ENCODE results near the gene NAA35.
"Not testable (repeated sequence)": the region's sequence is repeated elsewhere in the genome, so short reads cannot be mapped to it uniquely, and the experiment has no call there.

The NAA35 gene

DNA sequence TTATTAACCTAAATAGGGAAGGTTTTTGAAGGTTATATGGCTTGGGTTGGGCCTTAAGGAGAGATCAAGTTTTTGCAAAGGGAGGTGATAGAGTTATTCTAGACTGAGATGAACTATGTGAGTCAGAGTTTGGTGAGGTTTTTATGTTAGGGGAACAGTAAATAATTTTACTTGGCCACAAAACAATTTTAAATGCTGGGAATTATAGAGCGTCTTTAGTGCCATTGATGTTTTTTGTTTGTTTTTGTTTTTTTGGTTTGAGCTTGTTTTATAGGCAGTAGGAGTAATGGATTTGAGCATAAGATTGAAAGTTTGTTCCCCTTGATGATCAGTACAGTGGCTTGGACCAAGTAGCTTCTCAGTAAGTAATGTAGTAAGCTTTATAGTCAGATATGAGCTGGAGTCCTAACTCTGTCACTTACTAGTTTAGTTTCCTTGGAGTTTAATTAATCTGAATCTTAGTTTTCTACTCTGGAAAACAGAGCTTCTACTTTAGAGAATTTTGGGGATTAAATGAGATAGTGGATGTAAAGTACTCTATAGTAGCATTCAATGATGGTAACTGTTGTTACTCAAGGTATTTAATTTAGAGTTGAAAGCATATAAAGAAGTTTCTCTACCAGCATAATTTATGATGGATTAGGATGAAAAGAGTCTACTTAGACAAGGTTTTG lies 2.9 kb downstream of the NAA35 start:
- no peak for DNase-seq (ENCODE audit: low read depth in 1 of 2, low spot score in 1 of 2)

DNA sequence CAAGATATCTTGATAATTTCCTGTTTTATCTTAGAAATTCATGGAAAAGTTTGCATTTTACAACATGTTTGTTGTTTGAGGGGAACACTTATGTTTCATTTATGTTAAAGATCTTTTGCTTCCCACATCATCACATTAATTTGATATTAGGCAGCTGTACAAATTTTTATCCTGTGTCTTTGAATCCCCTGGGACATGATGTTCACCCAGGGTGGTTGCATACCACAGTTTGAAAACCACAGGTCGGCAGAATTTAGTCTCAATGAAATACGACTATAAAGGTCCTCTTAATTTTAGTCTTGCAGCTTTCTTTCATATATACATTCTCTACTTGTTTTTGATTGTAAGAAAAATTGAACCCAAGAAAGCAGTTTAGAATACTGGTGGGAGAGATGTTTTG lies 3.7 kb downstream of the NAA35 start:
- no peak for DNase-seq (ENCODE audit: low read depth in 1 of 2, low spot score in 1 of 2)

DNA sequence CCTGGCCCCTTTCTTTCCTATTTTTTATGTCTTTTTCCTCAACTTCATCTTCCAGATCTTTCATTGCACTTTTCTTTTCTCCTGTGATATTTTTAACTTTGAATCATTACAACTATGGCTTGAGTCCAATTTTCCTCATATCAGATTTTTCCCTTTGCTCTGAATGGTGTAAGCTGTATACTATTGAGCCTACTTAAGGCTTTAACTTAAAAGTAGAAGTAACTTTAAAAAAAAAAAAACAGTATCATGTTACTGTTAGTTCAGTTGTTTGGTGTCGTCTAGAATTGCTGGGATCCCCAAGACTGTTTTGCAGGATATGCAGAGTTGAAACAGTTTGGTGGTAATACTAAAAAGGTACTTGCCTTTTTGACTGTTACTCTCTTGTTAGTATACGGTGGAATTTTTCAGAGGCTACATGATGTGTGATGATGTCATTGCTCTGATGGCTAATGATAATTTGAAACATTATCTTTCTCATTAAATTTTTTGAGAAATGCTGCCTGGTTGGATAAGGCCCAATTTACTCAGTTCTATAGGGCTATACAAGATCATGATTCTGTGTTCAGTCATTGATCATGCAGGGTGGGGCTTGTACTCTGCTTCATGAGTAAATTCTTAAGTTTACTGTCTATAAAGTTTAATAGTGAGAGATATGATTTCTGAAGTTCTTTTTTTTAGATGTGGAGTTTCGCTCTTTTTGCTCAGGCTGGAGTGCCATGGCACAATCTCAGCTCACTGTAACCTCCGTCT lies 8.8 kb downstream of the NAA35 start:
- DNase-seq (ENCODE audit: low read depth in 1 of 2, low spot score in 1 of 2), result no peak

DNA sequence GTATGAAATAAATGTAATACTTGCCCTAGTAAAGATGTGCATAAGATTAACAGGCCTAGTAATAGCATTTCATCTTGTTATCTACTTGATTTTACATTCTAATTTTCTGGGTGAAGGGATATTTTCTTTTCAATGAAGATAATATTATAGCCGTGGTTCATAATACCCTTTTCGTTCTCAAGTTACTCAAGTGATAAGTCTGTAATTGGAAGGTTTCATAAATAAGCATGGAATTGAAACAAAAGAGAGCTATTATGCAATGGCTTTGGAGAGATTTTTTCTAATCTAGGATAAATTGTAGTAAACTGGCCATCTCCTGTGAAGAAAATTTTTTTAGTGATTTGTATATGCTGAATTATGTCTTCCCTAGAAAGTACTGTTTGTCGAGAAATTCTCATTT lies 19.0 kb downstream of the NAA35 start:
- no peak for DNase-seq (ENCODE audit: low read depth in 1 of 2, low spot score in 1 of 2)

DNA sequence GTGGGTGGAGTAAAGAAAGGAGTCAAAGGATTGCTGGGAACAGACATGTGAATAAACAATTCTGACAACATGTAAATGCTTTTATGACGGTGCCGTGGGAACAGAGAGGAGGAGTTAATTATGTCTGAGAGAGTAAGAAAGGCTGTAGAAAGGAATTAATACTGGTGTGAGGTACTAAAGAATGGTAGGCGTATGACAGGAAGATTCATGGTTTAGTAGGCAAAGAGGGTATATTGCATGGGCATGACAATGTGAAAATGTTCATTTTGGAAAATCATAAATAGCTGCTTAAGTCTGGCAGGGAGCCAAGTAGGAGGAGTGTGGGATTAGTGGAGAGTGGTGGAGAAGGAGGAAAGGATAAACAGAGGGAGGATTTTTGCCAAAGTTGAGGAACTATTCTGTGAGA lies 19.7 kb downstream of the NAA35 start:
- no peak for DNase-seq (ENCODE audit: low read depth in 1 of 2, low spot score in 1 of 2)

DNA sequence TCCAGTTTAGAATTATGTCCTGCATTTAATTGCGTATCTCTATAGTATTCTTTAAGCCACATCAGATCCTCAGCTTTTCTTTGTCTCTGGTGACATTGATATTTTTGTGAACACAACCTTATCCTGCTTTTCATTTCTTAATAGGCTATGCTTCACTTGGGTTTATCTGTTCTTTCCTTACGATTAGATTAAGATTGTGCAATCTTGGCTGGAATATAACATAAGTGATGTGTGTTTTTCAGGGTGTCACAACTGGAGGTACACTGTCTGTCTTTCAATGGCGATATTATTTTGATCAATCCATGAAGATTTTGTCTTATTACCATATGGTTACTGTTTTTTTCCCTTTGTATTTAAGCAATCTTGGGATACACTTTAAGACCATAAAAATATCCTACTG lies 23.6 kb downstream of the NAA35 start:
- DNase-seq (ENCODE audit: low read depth in 1 of 2, low spot score in 1 of 2), result no peak

DNA sequence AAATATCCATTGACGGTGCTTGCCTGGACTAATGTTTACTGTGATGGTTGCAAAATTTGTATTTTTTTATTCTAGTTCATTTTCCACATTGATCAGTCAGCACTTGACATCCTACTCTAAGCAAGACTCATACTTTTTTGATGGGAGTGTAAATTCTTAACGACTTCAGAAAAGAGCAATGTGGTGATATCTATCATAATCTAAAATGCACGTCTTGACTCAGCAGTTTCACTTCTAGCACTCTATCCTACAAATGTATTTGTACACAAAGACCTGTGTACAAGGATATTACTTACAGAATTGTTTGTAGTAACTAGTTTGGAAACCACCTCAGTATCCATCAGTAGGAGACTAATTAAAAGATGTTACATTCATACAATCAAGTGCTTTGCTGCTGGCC lies 24.0 kb downstream of the NAA35 start:
- DNase-seq (ENCODE audit: low read depth in 1 of 2, low spot score in 1 of 2), result no peak

DNA sequence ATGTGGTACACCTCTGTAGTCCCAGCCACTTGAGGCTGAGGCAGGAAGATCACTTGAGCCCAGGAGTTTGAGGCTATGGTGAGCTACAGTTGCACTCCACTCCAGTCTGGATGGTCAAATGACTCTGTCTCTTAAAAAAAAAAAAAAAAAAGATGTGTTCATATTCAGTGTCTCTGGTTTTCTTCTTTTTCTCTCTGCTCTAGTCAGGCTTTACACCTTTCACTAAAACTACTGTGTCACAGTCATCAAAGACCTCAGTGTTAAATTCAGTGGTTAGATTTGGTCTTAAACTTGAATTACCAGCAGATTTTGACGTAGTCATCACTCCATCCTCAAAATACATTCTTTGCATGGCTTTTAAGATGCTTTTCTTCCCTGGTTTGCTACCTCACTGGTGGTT lies 28.8 kb downstream of the NAA35 start:
- no peak for DNase-seq (ENCODE audit: low read depth in 1 of 2, low spot score in 1 of 2)

DNA sequence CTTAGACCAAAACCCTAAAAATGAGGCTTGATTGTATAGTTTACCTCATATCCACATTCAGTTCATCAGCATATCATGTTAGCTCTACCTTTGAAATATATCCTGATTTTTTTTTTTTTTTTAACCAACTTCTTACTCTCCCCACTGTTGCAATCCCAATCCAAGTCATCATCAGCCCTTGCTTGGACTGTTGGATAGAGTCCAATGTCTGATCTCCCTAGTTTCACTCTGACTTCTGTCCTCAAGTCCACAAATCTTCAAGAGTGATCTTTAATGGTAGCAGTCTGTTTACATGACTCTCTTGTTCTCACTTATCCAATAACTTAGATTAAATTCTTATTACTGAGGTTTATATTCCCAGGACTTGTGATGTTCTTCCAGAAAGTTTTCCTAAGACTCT lies 30.8 kb downstream of the NAA35 start:
- no peak for DNase-seq (ENCODE audit: low read depth in 1 of 2, low spot score in 1 of 2)

DNA sequence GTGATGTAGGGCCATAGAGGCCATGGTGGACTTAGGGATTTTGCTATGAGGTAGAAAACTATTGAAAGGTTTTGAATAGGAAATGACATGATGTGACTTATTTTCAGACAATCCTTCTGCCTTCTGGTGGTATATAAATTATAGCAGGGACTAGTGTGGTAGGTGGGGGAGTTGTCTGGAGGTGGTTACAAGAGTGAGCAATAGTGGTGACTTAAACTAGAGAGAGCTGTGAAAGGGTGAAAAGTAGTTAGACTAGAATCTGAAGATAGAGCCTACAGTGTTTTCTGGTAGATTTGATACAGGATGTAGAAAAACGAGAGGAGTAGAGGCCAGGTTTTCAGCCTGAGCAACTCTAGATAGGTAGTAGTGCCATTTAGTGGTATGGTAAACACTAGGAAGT lies 32.3 kb downstream of the NAA35 start:
- no peak for DNase-seq (ENCODE audit: low read depth in 1 of 2, low spot score in 1 of 2)

DNA sequence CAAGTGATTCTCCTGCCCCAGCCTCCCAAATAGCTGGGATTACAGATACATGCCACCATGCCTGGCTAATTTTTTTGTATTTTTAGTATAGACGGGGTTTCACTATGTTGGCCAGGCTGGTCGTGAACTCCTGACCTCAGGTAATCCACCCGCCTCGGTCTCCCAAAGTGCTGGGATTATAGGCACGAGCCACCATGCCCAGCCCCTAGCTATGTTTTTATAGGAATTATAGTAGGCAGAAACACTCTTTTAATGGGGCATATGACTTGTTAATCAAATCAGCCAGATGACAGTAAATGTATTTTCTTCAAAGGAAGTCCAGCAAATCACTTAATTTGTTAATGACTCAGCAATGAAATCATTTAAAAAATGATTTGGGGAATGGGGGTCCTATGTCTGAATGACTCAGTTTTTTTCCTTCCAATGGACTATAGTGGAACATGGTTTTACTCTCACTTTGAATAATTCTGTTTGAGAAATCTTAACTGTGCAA lies 33.2 kb downstream of the NAA35 start:
- not testable (repeated sequence) for DNase-seq (ENCODE audit: low read depth in 1 of 2, low spot score in 1 of 2)

DNA sequence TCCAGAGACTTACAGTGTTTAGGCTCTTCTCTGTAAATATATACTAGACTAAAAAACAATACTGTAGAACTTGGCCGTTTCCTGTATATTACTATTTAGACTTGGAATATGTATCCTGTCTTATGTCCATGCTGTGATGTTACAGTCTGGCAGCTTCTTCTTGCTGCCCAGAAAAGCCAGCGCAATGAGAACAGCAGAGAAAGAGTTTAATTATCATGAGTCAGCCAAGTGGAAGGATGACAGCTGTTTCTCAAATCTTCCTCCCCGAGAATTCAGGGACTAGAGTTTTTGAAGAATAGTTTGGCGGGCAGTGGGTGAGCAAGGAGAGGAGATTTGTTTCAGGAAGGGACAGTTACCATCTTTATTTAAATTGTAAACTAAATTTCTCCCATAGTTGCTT lies 37.5 kb downstream of the NAA35 start:
- DNase-seq (ENCODE audit: low read depth in 1 of 2, low spot score in 1 of 2), result no peak

DNA sequence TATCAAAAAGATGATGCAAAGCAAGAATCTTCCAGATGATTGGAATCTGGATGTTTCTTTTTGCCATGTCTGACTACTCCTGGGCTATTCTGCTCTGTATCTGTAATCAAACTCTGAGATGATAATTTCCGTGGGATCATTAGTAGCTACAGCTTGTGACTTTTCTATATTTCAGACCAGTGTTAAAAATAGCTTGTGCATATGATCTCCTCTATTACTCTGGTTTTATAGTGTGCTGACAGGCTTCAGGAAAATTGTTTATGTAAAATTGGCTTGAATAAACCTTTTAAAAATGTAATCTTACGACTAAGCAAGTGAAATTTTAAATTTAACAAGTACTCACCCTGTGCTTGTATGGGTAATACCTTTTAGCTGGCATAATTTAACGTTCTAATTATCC lies 40.4 kb downstream of the NAA35 start:
- DNase-seq (ENCODE audit: low read depth in 1 of 2, low spot score in 1 of 2), result no peak

DNA sequence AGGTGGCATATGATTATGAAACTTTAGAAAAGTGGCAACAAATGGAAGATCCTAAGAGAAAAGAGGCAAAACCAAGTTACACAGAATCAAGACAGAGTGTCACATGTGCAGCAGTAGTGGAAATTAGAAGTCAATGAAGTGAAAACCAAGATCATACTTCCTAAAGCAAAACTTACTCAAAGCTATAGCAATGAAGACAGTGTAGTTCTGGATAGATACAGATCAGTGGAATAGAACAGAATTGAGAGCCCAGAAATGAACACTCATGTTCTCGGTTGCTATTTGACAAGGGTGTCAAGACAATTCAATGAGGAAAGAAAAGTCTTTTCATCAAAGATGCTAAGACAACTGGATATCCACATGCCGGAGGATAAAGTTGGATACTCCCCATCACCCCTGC lies 43.5 kb downstream of the NAA35 start:
- DNase-seq (ENCODE audit: low read depth in 1 of 2, low spot score in 1 of 2), result no peak

DNA sequence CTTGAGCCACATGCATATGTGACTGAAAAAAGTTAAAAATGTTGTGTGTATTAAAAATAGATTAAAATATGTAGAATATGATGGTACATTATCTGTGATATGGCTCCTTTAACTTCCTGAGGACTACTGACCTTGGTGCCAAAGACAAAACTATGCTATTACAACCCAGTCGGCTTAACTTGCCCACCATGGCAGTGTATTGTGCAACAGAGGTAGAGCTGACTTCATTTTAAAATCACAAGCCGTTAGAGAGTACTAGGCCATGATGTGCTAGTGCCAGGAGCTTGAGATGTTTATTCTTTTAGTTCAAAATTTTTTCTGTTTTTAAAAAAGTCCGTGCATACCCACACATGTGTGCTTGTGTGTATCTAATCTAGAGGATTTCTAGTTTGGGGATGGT lies 46.3 kb downstream of the NAA35 start:
- no peak for DNase-seq (ENCODE audit: low read depth in 1 of 2, low spot score in 1 of 2)

DNA sequence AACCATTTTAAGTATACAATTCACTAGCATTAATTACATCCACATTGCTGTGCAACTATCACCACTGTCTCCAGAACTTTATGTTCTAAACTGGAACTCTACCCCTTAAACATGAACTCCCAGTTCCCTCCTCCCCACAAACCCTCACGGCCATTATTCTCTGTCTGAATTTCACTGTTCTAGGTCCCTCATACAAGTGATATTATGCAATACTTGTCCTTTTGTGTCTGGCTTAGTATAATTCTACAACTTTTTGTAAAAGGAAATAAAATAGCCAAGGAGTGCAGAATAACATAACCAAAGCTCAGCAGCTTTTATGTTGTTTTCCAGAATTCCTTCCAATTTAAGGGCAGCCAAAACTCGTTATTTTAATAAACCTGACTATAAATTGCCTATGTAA lies 53.2 kb downstream of the NAA35 start:
- DNase-seq (ENCODE audit: low read depth in 1 of 2, low spot score in 1 of 2), result no peak

DNA sequence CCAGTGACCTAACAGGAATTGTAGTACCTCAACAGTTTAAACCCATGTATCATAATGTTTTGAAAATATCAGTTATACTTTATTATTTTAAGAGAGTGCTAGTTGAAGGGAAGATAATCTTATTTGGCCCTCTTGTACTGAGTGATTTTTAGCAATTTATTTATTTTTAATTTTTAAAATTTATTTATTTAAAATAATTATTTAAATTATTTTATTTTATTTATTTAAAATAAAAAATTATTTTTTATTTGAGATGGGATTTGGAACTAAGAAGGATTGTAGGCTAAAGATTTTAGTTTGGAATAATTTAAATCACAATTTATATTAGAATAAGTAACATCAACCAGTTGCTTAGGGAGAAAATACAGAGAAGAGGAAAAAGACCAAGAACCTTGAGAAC lies 54.2 kb downstream of the NAA35 start:
- no peak for DNase-seq (ENCODE audit: low read depth in 1 of 2, low spot score in 1 of 2)

DNA sequence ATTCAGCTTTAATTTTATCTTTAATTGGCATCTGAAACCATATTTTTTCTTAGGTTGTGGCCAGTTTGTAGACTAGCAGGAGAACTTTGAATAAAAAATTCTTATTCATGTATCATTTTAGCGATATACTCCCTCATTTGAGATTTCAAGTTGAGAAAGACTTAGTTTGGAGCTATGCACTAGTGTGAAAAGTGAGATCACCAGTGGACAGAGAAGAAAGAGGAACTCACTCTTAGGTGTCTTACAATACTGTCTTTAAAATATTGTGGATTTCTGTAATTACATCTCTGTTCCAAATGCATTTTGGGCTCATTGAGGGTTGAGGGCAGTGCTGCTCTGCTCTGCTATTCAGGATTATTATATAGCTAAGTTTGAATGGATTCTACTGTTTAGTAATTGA lies 54.7 kb downstream of the NAA35 start:
- DNase-seq (ENCODE audit: low read depth in 1 of 2, low spot score in 1 of 2), result no peak

DNA sequence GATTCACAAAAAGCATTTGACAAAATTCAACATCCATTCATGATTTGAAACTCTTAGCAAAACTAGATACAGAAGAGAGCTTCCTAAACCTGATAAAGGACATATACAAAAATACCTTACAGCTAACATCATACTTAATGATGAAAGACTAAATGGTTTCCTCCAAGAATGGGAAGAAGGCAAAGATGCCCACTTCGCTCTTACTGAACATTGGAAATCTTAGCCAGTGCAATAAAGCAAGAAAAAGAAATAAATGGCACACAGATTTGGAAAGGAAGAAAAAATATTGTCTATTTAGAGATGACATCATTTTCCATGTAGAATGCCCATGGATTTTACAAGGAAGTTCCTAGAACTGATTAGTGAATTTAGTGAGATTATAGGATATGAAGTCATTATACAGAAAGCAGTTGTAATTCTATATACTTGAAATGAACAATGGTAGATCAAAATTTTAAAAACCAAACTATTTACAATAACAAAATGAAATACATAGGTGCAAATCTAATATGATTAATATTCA lies 64.4 kb downstream of the NAA35 start:
- DNase-seq (ENCODE audit: low read depth in 1 of 2, low spot score in 1 of 2), result no peak

DNA sequence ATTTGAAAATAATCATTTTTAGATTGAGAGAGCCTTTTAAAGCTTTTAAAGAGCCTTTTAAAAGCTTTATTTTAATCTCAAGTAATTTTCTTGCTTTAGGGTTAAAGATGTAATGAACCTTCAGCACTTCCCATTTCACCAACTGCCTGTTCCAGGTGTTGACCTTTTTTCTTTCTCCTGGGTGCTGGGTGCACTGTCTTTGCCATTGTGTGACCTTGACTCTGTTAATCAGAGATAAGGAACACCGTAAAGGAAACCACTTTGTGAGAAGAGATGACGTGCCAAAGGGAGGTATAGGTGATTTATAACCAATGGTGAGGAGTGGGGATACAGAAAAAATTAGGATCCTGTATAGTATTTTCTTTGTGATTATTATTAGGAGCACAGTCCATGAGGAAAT lies 68.2 kb downstream of the NAA35 start:
- no peak for DNase-seq (ENCODE audit: low read depth in 1 of 2, low spot score in 1 of 2)

DNA sequence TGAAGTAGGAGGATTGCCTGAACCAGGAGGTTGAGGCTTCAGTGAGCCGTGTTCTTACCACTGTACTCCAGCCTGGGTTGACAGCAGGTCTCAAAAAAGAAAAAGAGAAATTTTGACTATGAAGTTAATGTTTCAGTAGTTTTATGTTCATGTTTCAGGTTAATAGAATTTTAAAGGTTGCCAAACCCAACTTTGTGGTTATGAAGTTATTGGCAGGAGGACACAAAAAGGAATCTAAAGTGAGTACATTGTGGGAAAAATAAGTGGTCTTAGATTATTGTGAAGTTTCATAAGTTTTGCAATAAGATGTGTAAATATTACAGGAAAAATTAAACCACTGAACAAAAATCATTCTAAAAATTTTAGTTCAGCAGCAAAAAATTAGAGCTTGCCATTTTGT lies 79.8 kb downstream of the NAA35 start:
- DNase-seq (ENCODE audit: low read depth in 1 of 2, low spot score in 1 of 2), result no peak

DNA sequence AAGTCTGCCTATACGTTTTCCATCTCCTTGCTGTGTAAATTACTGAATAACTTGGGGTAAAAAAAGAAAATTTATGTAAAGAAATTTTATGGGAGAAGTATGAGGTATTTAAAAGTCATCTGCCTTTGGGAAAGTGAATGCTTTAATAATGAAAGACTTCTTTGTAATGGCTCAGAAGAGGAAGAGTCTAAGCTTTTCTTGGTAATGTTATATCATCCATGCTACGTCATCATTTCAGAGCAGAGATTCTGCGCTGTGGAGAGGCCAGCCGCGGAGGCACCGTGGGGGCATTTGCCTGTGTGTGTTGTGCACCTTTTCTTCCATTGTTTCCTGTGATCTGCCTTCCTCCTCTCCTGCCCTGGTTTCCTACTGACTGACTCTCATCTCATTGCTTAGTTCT lies 80.2 kb downstream of the NAA35 start:
- no peak for DNase-seq (ENCODE audit: low read depth in 1 of 2, low spot score in 1 of 2)

All from stimulated activated CD4-positive, alpha-beta T cell treated with anti-CD3 and anti-CD28 coated beads, Interleukin-15, amount 100 ng/mL, for 1 hour (primary cell).